ENCODE results near the gene SLC7A14.

DNA sequence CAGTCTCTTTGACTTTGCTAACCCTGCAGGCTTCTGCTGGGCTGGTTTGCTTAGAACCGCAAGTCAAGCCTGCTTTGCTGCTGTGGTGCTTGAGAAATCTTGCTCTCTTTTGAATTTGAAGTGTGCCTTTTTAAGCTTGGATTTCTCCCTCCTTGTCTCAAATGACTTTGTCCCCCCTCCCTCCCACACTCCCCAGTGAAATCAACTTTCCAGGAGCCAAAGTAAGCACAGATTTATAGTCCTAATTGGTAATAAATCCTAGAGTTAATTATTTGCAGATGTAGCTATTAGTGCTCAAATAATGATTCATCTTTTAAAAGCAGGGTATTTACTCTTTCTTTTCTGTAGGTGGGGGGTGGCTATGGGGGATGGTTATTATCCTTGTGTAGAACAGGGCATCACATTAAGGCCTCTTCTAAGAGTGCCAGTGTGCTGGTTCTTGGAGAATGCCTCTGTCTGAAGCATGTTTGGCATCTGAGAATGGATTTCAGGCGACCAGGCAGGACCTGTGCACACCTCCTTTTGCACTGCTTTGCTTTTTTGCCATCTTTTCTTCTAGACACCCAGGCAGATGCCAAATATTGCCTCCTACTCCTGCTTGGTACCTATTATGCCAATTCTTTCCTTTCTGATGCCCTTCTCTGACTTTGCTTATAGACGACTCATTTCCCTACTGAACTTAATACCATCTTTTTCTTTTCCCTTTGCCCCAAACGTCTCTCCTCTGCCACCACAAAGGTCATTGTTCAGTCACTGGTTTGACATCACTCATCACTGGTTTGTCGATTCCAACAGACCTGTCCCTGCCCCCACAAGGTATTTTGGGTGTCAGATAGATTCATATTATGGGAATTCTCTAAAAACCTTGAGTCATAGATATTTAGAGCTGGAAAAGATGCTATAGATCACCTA, 116.5 kb downstream of the SLC7A14 start:
- TF ChIP-seq, protein P1, sequence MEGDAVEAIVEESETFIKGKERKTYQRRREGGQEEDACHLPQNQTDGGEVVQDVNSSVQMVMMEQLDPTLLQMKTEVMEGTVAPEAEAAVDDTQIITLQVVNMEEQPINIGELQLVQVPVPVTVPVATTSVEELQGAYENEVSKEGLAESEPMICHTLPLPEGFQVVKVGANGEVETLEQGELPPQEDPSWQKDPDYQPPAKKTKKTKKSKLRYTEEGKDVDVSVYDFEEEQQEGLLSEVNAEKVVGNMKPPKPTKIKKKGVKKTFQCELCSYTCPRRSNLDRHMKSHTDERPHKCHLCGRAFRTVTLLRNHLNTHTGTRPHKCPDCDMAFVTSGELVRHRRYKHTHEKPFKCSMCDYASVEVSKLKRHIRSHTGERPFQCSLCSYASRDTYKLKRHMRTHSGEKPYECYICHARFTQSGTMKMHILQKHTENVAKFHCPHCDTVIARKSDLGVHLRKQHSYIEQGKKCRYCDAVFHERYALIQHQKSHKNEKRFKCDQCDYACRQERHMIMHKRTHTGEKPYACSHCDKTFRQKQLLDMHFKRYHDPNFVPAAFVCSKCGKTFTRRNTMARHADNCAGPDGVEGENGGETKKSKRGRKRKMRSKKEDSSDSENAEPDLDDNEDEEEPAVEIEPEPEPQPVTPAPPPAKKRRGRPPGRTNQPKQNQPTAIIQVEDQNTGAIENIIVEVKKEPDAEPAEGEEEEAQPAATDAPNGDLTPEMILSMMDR (IDR thresholded peaks at IDR 0.05; ENCODE audit: low read depth, low read length), result no peak
- TF ChIP-seq EZH2phosphoT487 (IDR thresholded peaks at IDR 0.05; ENCODE audit: low read depth), result no peak

Measured in OCI-LY3 (cell line).